Panc1 (cell line): ENCODE results near the gene CD93. TPM values are rescaled to one million over a fixed set of nuclear protein-coding genes. Genes with fewer than 3 reads are reported as not detected.

Experiments
- ATAC-seq: fragments of 200-7000 bp; cut with Tn5 transposase; 2 replicates; pipeline ENCODE4 v1.9.1; 2020; ENCODE audit warnings: mild to moderate bottlenecking, moderate library complexity
- BruUV-seq: library from RNA; stranded (reverse); fragments of 400-500 nt; replicated peaks from 2 replicates; lab custom pipeline; 2021; lab: Mats Ljungman, UMichigan
- CTCF ChIA-PET: fragments of 300-600 bp; sonication (Branson Sonifier 250); formaldehyde crosslinking; loops from one replicate; lab custom pipeline; 2022; ENCODE audit warnings: antibody characterized with exemption; lab: Charles Lee
- POLR2A ChIA-PET: fragments of 300-600 bp; sonication (Branson Sonifier 250); formaldehyde crosslinking; loops from one replicate; lab custom pipeline; 2022; ENCODE audit warnings: antibody characterized with exemption; lab: Charles Lee
- DNase-seq: peaks from one replicate; pipeline ENCODE4 v3.0.0-alpha.2; 2010; ENCODE audit warnings: low read depth, low spot score
- H3K27ac ChIP-seq: 2 replicates; pipeline ENCODE4 v1.5.1; 2011; ENCODE audit warnings: mild to moderate bottlenecking, low read length, inconsistent platforms
- H3K27me3 ChIP-seq: fragments of 200-500 bp; sonication (Bioruptor generic); 2 replicates; pipeline ENCODE4 v1.6.0; 2014; ENCODE audit warnings: low read length, inconsistent platforms; ENCODE audit not compliant: control insufficient read depth, insufficient read depth
- H3K36me3 ChIP-seq: fragments of 200-500 bp; sonication (Bioruptor generic); 2 replicates; pipeline ENCODE4 v1.5.1; 2014; ENCODE audit warnings: inconsistent platforms, mild to moderate bottlenecking, low read length, moderate library complexity; ENCODE audit not compliant: control insufficient read depth, insufficient read depth
- H3K4me1 ChIP-seq: 2 replicates; pipeline ENCODE4 v1.5.1; 2011; ENCODE audit warnings: inconsistent platforms, mild to moderate bottlenecking, low read length, moderate library complexity; ENCODE audit not compliant: control insufficient read depth, insufficient read depth
- H3K4me3 ChIP-seq, 2 experiments: 2 replicates each; pipeline ENCODE4 v1.5.1; 2011 to 2012; ENCODE audit warnings: low read depth in 2 of 2, low read length in 2 of 2, mild to moderate bottlenecking in 2 of 2, inconsistent platforms in 1 of 2, moderate library complexity in 1 of 2
- H3K9me3 ChIP-seq: fragments of 200-500 bp; sonication (Bioruptor generic); 2 replicates; pipeline ENCODE4 v1.5.1; 2014; ENCODE audit warnings: low read depth, mild to moderate bottlenecking, inconsistent platforms, low read length, moderate library complexity; ENCODE audit not compliant: control insufficient read depth, insufficient read depth
- CTCF ChIP-seq: fragments of 450-650 bp; IDR thresholded peaks from 2 replicates; pipeline ENCODE4 v1.5.1; 2017; ENCODE audit warnings: mild to moderate bottlenecking
- POLR2AphosphoS5 ChIP-seq: IDR thresholded peaks from 2 replicates; pipeline ENCODE4 v1.6.1; 2012; ENCODE audit warnings: mild to moderate bottlenecking, low read depth, low read length, moderate library complexity
- REST ChIP-seq, 2 experiments: IDR thresholded peaks; 2 replicates each; pipeline ENCODE4 v1.6.1; 2011 to 2012; ENCODE audit warnings: low read depth in 2 of 2, control low read depth in 1 of 2, low read length in 1 of 2, mild to moderate bottlenecking in 1 of 2, moderate library complexity in 1 of 2; ENCODE audit not compliant: insufficient read depth in 1 of 2
- SIN3A ChIP-seq: IDR thresholded peaks from 2 replicates; pipeline ENCODE4 v1.6.1; 2012; ENCODE audit warnings: low read depth, mild to moderate bottlenecking, low read length, moderate library complexity, borderline replicate concordance; ENCODE audit not compliant: insufficient read depth
- TCF7L2 ChIP-seq: IDR thresholded peaks from 2 replicates; pipeline ENCODE4 v1.6.1; 2011; ENCODE audit warnings: mild to moderate bottlenecking, low read depth, low read length, inconsistent platforms
- in situ Hi-C: cut with HindIII; loops from 2 replicates; pipeline ENCODE4 v1.10.0; 2016; ENCODE audit warnings: low sequenced_read_pairs, low pct_unique_long_range_greater_than_20kb
- intact Hi-C: fragments of 100-400 bp; cut with micrococcal nuclease; formaldehyde crosslinking; loops from one replicate; pipeline ENCODE4 v1.10.0; 2022; ENCODE audit not compliant: unreplicated experiment
- total RNA-seq: library from RNA; stranded (reverse); gene quantifications from one replicate; pipeline ENCODE4 v1.2.1, GENCODE V29; 2021; ENCODE audit not compliant: unreplicated experiment

The CD93 gene
- total RNA-seq, 1 experiment from 2014 or later: 0.10 TPM

GRCh38 chr20:23063581-23063980 is 22.5 kb downstream of the CD93 start:
- DNase-seq: no peak
- CTCF ChIA-PET: no interaction called here
- no peak overlapping the region for H3K27ac ChIP-seq
- no peak for ATAC-seq
- in situ Hi-C loops (no loop called here), intact Hi-C loops (no loop called here)
- H3K36me3 ChIP-seq: no peaks in the 10 kb centered on the region
- POLR2A ChIA-PET: no interaction called here
- TF ChIP-seq CTCF (no peak), POLR2AphosphoS5 (no peak), SIN3A (no peak), TCF7L2 (no peak), REST (IDR thresholded peaks at IDR 0.05; ENCODE audit: insufficient read depth in 1 of 2, low read depth in 2 of 2, low read length in 1 of 2) (no peak)
- no peaks in the 10 kb centered on the region for H3K4me1 ChIP-seq
- H3K9me3 ChIP-seq: no peaks in the 10 kb centered on the region
- no TSS peak for BruUV-seq
- H3K4me3 ChIP-seq: no peak overlapping the region
- H3K27me3 ChIP-seq: peaks cover 10% of the 10 kb centered on the region

DNA sequence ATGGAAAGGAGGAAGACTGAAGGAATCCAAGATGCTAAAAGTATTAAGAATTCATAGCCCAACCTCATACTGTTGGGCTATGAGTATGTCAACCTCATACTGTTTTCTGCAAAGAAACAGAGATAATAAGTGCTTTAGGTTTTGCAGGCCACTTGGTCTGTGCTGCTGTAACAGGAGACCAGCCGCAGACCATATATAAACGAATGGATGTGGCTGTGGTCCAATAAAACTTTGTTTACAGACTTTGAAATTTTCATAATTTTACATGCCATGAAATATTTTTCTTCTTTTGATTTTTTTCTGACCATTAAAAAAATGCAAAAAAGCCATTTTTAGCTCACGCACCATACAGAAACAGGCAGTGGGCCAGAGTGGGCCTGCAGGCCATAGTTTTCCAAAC is 23.0 kb downstream of the CD93 start:
- CTCF ChIA-PET: no interaction called here

More for the DNA sequence above, 23.0 kb downstream of the CD93 start:
- TF ChIP-seq POLR2AphosphoS5 (no peak), SIN3A (no peak), TCF7L2 (no peak), CTCF (no peak), REST (IDR thresholded peaks at IDR 0.05; ENCODE audit: insufficient read depth in 1 of 2, low read depth in 2 of 2, low read length in 1 of 2) (no peak)
- Histone ChIP-seq H3K9me3 (no peaks in the 10 kb centered on the region), H3K4me1 (no peaks in the 10 kb centered on the region), H3K27me3 (peaks cover 10% of the 10 kb centered on the region), H3K4me3 (no peak overlapping the region), H3K27ac (no peak overlapping the region), H3K36me3 (no peaks in the 10 kb centered on the region)
- intact Hi-C loops: no loop called here
- ATAC-seq: no peak
- POLR2A ChIA-PET: no interaction called here
- no TSS peak for BruUV-seq
- no peak for DNase-seq
- in situ Hi-C loops: no loop called here
